Ectodermal cell (in vitro differentiated cells): ENCODE measurements around the gene ZFHX3.

Experiments used
- H3K27ac ChIP-seq: 2 replicates; pipeline ENCODE4 v1.7.0; 2013; ENCODE audit warnings: mild to moderate bottlenecking, low read depth, low read length; ENCODE audit not compliant: insufficient read depth, poor library complexity, severe bottlenecking
- H3K27me3 ChIP-seq: 2 replicates; pipeline ENCODE4 v1.7.0; 2013; ENCODE audit warnings: mild to moderate bottlenecking, low read length; ENCODE audit not compliant: insufficient read depth, control insufficient read depth, poor library complexity, severe bottlenecking
- H3K36me3 ChIP-seq: one replicate; pipeline ENCODE4 v1.7.0; 2013; ENCODE audit warnings: low read length; ENCODE audit not compliant: control insufficient read depth, insufficient read depth
- H3K4me1 ChIP-seq: one replicate; pipeline ENCODE4 v1.7.0; 2013; ENCODE audit warnings: low read length; ENCODE audit not compliant: control insufficient read depth, insufficient read depth
- H3K4me3 ChIP-seq: 2 replicates; pipeline ENCODE4 v1.7.0; 2013; ENCODE audit warnings: low read depth, low read length, control low read depth; ENCODE audit not compliant: insufficient read depth
- H3K9me3 ChIP-seq: 2 replicates; pipeline ENCODE4 v1.7.0; 2013; ENCODE audit warnings: mild to moderate bottlenecking, low read length, moderate library complexity; ENCODE audit not compliant: control insufficient read depth
- WGBS, 2 experiments: methylation state at CpG; one replicate each; pipeline ENCODE4 v1.1.7; 2013; ENCODE audit warnings: missing lambda C conversion rate in 2 of 2; 5-methylcytosine and 5-hydroxymethylcytosine counted together

Gene ZFHX3

DNA sequence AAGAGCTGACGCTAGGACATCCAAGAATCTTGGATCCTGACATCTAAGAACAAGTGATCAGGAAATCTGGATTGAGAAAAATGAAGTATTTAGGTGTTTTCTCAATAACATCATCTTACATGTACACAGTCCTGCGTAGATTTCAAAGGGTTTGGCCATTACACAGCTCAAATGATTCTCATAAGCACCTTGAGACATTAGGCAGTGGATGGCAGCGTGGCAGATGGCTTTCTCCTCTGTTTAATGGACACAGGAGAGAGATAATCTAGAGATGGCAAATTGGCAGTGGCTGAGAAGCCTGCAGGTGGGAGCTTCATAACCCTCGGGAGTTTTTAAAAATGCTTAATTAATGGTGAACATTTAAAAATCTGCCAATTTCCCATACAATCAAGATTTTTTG lies 137.5 kb downstream of the ZFHX3 start:
- Histone ChIP-seq H3K27me3 (no peaks in the 10 kb centered on the region), H3K4me1 (no peaks in the 10 kb centered on the region), H3K9me3 (no peaks in the 10 kb centered on the region), H3K4me3 (no peak overlapping the region), H3K36me3 (no peaks in the 10 kb centered on the region), H3K27ac (no peak overlapping the region)
- WGBS, 2 experiments, result 97 to 99% methylated on average over 3 to 4 of the region's 4 CpGs

DNA sequence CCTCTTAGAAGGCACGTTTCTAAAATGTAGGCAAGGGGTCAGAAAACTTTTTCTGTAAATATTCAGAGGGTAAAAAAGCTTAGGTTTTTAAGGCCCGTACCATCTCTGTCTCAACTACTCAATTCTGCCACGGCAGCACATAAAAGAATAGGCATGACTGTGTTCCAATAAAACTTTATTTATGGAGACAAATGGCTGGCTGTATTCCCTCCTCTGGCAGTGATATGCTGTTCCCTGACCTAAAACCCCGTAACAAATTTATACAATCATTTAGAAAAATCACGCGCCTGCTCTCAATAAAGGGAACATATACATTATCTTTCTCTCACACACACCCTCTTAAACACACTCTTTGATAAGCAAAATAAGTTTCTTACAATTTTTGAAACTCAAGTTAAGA lies 138.7 kb downstream of the ZFHX3 start:
- no peaks in the 10 kb centered on the region for H3K36me3 ChIP-seq
- H3K27ac ChIP-seq, result no peak overlapping the region
- no peak overlapping the region for H3K4me3 ChIP-seq
- H3K9me3 ChIP-seq, result no peaks in the 10 kb centered on the region
- H3K27me3 ChIP-seq, result no peaks in the 10 kb centered on the region
- 92 to 98% methylated on average over 6 of the region's 6 CpGs for WGBS, 2 experiments
- no peaks in the 10 kb centered on the region for H3K4me1 ChIP-seq

DNA sequence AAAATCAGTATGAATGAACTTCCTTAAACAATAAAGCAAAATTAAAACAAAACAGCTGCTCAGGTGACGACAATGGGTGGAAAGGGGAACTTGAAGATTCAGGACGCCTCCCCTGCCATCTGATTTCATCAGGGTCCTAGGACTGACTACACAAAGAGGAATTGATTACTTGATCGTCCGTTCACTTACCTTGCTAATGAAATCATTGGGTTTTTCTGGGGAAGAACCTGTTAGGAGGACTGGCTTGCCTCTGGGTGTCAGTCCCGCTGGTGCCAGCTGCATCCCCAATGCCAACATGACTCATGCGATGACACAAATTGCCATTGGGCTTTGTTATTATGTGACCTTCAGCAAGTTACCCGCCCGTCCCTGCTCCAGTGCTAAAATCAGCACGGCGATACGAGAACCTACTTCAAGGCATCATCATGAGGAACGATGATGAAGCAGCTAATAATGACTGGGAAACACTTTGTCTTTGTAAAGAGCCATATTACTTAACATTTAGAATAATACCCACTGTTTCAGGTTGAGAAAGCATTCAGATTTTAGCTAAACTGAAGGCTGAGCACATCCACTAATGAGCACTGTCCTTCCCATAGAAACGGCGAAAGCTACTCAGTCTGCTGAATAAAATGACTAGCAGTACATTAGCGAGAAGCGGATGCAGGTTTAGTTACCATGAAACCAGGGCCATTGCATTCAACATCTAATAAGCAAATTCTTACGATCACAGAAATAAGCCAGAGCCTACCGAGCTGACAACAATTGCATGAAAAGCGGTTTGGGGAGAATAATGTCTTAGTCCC lies 139.4 kb downstream of the ZFHX3 start:
- no peak overlapping the region for H3K27ac ChIP-seq
- 94 to 96% methylated on average over 19 of the region's 19 CpGs for WGBS, 2 experiments
- H3K4me3 ChIP-seq, result no peak overlapping the region
- no peaks in the 10 kb centered on the region for H3K27me3 ChIP-seq
- no peaks in the 10 kb centered on the region for H3K4me1 ChIP-seq
- H3K36me3 ChIP-seq, result no peaks in the 10 kb centered on the region
- H3K9me3 ChIP-seq, result no peaks in the 10 kb centered on the region

DNA sequence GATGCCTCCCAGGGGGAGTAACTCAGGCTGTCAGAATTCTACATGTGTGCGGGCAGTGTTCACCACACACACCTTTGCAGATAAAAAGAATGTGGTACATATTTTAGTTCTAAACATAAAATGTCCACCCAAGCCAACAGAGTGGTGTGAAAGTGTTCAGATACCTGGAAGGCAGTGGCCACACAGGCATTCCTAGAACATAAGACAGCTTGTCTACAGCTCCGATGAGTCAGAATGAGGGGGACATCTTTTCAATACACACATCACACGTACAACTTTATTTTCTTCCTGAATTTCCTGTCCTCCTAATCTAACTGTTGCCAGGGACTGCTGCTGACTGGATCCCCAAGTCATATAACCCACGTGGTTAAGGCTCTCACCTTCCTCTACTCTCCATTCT lies 142.3 kb downstream of the ZFHX3 start:
- Histone ChIP-seq H3K9me3 (no peaks in the 10 kb centered on the region), H3K36me3 (no peaks in the 10 kb centered on the region), H3K27me3 (no peaks in the 10 kb centered on the region), H3K4me3 (no peak overlapping the region), H3K4me1 (no peaks in the 10 kb centered on the region), H3K27ac (no peak overlapping the region)
- WGBS, 2 experiments, result 90% methylated on average over 4 of the region's 4 CpGs

DNA sequence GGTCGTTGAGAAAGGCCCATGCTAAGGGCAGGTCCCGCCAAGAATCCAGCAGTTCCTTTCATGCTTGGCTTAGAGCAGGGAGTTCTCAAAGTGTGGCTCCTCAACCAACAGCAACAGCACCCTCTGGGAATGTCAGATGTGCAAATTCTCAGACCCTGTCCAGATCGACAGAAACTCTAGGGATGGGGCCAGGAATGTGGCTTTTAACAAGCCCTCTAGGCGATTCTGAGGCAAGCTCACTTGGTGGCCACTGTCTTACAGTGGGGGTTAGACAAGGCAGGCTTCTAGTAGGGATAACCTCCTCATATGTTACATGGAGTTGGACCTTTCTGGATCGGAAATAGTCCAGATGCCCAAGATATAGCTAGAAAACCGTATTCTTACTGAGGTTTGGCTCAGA lies 144.8 kb downstream of the ZFHX3 start:
- Histone ChIP-seq H3K4me1 (no peaks in the 10 kb centered on the region), H3K27me3 (no peaks in the 10 kb centered on the region), H3K36me3 (no peaks in the 10 kb centered on the region), H3K27ac (no peak overlapping the region), H3K9me3 (no peaks in the 10 kb centered on the region), H3K4me3 (no peak overlapping the region)
- WGBS, 2 experiments, result 88% methylated on average over 6 of the region's 6 CpGs

DNA sequence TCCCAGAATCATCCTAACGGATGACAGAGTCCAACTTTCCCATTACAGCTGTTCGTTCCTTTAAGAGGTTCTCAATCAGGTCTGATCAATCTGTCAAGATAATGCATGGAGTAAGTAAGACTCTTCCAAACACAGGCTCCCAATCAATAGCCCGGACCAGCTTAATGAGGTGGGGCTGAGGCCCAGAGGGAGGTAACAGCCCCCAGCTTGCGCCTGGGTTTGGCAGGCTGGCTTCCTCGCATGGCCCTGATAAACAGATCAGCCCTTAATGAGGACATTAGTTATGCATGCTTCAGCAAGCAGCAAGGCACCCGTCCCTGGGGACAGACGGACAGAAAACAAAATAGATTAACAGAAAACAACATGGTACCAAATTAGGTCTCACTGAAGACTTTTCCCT lies 145.7 kb downstream of the ZFHX3 start:
- no peak overlapping the region for H3K4me3 ChIP-seq
- H3K9me3 ChIP-seq, result no peaks in the 10 kb centered on the region
- H3K36me3 ChIP-seq, result no peaks in the 10 kb centered on the region
- H3K27ac ChIP-seq, result no peak overlapping the region
- 87 to 88% methylated on average over 7 of the region's 7 CpGs for WGBS, 2 experiments
- no peaks in the 10 kb centered on the region for H3K27me3 ChIP-seq
- no peaks in the 10 kb centered on the region for H3K4me1 ChIP-seq

DNA sequence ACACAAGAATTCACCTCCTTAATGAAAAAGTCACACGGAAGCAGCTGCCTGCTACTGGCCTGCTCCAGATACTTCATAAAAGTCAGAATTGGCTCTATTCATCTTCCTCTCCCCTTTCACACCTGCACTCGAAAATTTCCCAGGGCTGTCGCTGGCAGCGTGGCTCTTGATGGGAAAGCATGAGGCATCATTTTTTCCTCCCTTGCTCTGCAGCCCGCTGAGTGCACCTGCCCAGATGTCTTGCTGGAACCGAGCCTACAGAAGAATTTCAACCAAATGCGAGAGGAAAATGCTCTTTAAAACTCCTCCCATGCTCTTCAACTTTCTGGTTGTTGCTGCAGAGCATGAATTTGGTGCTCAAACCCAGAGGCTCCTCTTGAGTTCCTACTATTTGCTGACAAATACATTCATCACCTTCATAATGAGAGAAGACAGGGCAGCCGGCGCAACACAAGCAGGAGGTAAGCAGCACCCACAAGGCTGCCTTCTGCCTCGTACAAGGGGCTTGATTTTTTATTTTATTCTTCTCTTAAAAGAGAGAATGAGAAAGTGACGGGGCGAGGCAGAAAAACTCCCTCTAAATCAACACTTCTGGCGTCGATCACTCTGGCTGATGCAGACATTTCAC lies 146.8 kb downstream of the ZFHX3 start:
- Histone ChIP-seq H3K36me3 (no peaks in the 10 kb centered on the region), H3K27ac (no peak overlapping the region)

DNA sequence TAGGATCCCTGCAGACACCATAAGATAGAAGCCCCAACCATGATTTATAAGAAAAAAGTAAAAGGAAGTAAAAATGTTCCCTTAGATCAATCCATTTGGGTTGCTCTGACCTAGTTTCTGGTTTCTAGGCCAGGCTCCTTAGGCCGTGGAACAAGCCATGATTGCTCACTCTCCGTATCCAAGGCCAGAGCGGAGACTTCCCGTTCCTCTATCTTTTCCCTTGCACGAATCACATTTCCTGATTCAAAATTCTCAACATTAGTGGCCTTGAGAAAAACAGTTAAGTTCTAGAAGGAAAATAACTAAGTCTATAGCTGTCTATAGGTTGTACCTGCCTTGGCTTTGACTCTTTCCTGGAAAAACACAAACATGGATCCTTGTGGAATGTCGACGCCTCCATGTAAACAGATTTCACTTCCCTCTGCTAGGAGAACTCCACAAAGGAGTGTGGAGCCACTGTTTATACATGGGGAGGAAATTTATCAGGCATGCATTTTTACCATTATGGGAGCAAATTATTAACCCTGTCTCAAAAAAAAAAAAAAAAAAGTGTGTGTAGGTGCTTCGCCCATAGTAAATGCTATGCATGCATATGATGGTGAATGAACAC lies 149.6 kb downstream of the ZFHX3 start:
- H3K27me3 ChIP-seq, result no peaks in the 10 kb centered on the region
- whole genome bisulfite sequencing, 2 experiments, result 94 to 99% methylated on average over 7 to 8 of the region's 8 CpGs
- no peak overlapping the region for H3K4me3 ChIP-seq
- H3K27ac ChIP-seq, result no peak overlapping the region
- H3K36me3 ChIP-seq, result no peaks in the 10 kb centered on the region
- peaks cover 6% of the 10 kb centered on the region for H3K4me1 ChIP-seq
- no peaks in the 10 kb centered on the region for H3K9me3 ChIP-seq

More for the DNA sequence above, 146.8 kb downstream of the ZFHX3 start:
- Histone ChIP-seq H3K4me1 (no peaks in the 10 kb centered on the region), H3K27me3 (no peaks in the 10 kb centered on the region), H3K4me3 (no peak overlapping the region), H3K9me3 (no peaks in the 10 kb centered on the region)
- WGBS, 2 experiments, result 93 to 96% methylated on average over 11 to 14 of the region's 14 CpGs

DNA sequence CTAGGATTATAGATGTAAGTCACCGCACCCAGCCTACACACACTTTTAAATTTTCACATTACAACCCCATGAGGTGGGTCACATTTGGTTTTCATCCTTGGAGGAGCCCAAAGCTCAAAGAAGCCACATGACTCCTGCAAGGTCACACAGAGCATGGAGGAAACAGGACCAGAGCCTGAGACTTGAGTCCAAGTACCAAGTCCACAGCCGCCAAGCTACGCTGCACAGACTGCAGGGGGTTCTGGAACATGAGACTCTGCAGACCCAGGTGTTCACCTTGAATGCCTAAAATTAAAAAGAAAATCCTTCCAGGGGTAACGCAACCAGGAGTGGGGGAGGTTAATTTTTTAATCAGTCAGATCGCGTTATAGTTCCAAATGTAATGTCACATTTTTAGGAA lies 150.2 kb downstream of the ZFHX3 start:
- 97% methylated on average over 6 of the region's 6 CpGs for WGBS, 2 experiments
- Histone ChIP-seq H3K4me3 (no peak overlapping the region), H3K36me3 (no peaks in the 10 kb centered on the region), H3K27ac (no peak overlapping the region), H3K27me3 (no peaks in the 10 kb centered on the region), H3K4me1 (peaks cover 6% of the 10 kb centered on the region), H3K9me3 (no peaks in the 10 kb centered on the region)

DNA sequence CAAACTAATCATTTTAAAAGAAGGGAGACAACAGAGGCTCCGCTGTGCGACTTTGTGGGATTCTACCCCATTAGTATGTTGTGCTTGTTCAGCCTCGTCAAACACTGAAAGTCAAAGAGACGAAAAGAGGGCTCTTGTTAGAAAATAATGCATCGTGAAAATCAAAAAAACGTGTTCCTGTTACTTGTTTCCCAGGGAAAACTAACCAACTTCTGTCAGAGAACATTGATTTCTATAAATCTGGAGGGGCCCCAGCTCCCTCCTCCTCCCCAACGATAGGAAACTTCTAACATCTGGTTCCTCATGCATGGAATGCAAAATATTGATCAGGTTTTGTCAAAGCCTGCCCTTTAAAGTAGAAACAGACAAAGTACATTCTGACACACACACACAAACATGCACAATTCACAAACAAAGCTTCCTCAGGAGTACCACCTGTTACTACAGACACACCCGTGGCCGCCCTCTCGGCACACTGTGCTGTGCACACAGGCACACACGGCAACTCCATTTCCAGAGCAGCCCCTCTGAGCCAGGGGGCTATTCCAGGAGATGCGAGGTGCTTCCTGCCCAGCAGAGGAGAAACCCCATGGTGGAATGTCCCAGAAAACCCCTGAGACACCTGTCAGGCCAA lies 151.3 kb downstream of the ZFHX3 start:
- H3K27ac ChIP-seq, result no peak overlapping the region
- H3K4me1 ChIP-seq, result peaks cover 6% of the 10 kb centered on the region
- no peak overlapping the region for H3K4me3 ChIP-seq
- WGBS, 2 experiments, result 89 to 90% methylated on average over 12 of the region's 12 CpGs
- H3K27me3 ChIP-seq, result no peaks in the 10 kb centered on the region
- no peaks in the 10 kb centered on the region for H3K36me3 ChIP-seq
- H3K9me3 ChIP-seq, result no peaks in the 10 kb centered on the region
